Activated T-helper 17 cell treated with anti-CD3 and anti-CD28 coated beads, Interleukin-2, amount 50 U/mL, for 72 hours (primary cell): ENCODE results near the gene TCF7. TPM values are rescaled to one million over a fixed set of nuclear protein-coding genes. Genes with fewer than 3 reads are reported as not detected.
A peak's percentile ranks its signal among the peaks of the same experiment; 100 is the strongest.

ENCODE experiments used
- ATAC-seq: fragments of 150-1000 bp; cut with Tn5 transposase; replicated peaks from 2 replicates; pipeline ENCODE4 v1.10.0; 2021; ENCODE audit warnings: mild to moderate bottlenecking, moderate library complexity
- H3K27ac Mint-ChIP-seq: one replicate; pipeline ENCODE4 v1.8.0; 2022; ENCODE audit warnings: mixed read lengths
- H3K27me3 Mint-ChIP-seq: one replicate; pipeline ENCODE4 v1.8.0; 2022; ENCODE audit warnings: mixed read lengths
- H3K36me3 Mint-ChIP-seq: one replicate; pipeline ENCODE4 v1.8.0; 2022; ENCODE audit warnings: low read depth, mild to moderate bottlenecking, mixed read lengths
- H3K4me1 Mint-ChIP-seq: one replicate; pipeline ENCODE4 v1.8.0; 2022; ENCODE audit warnings: mixed read lengths
- H3K4me3 Mint-ChIP-seq: one replicate; pipeline ENCODE4 v1.8.0; 2022; ENCODE audit warnings: mild to moderate bottlenecking, mixed read lengths
- H3K9me3 Mint-ChIP-seq: one replicate; pipeline ENCODE4 v1.8.0; 2022; ENCODE audit warnings: mixed read lengths
- total RNA-seq, 2 donors: library from RNA; stranded (reverse); gene quantifications; one replicate each; pipeline ENCODE4 v1.2.3, GENCODE V29; 2022

Gene TCF7
- total RNA-seq, 2 donors from 2014 or later, result 5.9 to 42.2 TPM

- Mint-ChIP-seq H3K4me3 (peak overlapping the region; percentile 35), H3K36me3 (peaks cover 90% of the 10 kb centered on the region)
Observed at GRCh38 chr5:134138416-134139376, 24.2 kb downstream of the TCF7 start.

GRCh38 chr5:134139377-134139851, 24.9 kb downstream of the TCF7 start:
- H3K36me3 Mint-ChIP-seq, result peaks cover 94% of the 10 kb centered on the region
- H3K4me1 Mint-ChIP-seq, result peaks cover 27% of the 10 kb centered on the region
- no peak overlapping the region for H3K4me3 Mint-ChIP-seq
- no peaks in the 10 kb centered on the region for H3K9me3 Mint-ChIP-seq
- peaks cover 4% of the 10 kb centered on the region for H3K27me3 Mint-ChIP-seq
- no peak for ATAC-seq
- no peak overlapping the region for H3K27ac Mint-ChIP-seq

More at GRCh38 chr5:134138416-134139376, 24.2 kb downstream of the TCF7 start:
- Mint-ChIP-seq H3K9me3 (no peaks in the 10 kb centered on the region), H3K27ac (peak overlapping the region; percentile 71), H3K27me3 (peaks cover 4% of the 10 kb centered on the region), H3K4me1 (peaks cover 28% of the 10 kb centered on the region)
- ATAC-seq, result peak; percentile 92

- H3K27ac Mint-ChIP-seq, result no peak overlapping the region
- ATAC-seq, result no peak
- H3K36me3 Mint-ChIP-seq, result peaks cover 94% of the 10 kb centered on the region
- H3K4me1 Mint-ChIP-seq, result peaks cover 28% of the 10 kb centered on the region
- no peak overlapping the region for H3K4me3 Mint-ChIP-seq
- no peaks in the 10 kb centered on the region for H3K9me3 Mint-ChIP-seq
- H3K27me3 Mint-ChIP-seq, result peaks cover 4% of the 10 kb centered on the region
Observed at GRCh38 chr5:134139891-134140469, 25.5 kb downstream of the TCF7 start.

DNA sequence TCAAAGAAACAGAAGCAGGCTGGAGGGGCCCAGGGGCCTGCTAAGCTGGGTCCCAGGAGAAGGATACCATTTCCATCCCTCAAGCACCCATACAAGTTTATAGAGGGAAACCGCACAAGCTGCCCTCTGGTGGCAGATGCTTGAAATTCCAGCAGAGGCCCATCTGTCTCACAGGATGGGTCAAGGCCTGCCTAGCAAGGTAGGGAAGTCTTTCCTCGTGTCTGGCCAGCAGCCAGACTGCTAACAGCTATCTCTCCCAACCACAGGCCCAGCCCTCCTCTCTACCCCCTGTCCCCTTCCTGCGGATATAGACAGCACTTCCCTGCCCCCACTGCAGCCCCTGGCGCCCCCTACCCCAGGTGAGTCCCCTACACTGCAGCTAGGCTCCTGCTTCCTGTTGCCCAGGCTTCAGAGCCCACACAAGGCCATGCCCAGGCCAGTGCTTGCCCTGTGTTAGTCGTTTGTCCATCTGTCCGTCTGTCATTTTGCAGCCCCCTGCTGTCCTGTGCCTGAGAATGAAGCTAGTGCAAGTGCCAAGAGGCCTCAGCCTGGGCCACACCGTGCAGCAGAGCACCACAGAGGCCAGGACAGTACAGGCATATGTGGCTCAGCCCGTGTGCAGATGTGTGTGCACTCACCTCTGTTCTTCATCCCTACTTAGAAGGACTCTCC, 26.2 kb downstream of the TCF7 start:
- Mint-ChIP-seq H3K27ac (no peak overlapping the region), H3K9me3 (no peaks in the 10 kb centered on the region), H3K27me3 (peaks cover 3% of the 10 kb centered on the region), H3K4me1 (peaks cover 23% of the 10 kb centered on the region), H3K36me3 (peaks cover 94% of the 10 kb centered on the region), H3K4me3 (no peak overlapping the region)
- peak; percentile 44 for ATAC-seq

DNA sequence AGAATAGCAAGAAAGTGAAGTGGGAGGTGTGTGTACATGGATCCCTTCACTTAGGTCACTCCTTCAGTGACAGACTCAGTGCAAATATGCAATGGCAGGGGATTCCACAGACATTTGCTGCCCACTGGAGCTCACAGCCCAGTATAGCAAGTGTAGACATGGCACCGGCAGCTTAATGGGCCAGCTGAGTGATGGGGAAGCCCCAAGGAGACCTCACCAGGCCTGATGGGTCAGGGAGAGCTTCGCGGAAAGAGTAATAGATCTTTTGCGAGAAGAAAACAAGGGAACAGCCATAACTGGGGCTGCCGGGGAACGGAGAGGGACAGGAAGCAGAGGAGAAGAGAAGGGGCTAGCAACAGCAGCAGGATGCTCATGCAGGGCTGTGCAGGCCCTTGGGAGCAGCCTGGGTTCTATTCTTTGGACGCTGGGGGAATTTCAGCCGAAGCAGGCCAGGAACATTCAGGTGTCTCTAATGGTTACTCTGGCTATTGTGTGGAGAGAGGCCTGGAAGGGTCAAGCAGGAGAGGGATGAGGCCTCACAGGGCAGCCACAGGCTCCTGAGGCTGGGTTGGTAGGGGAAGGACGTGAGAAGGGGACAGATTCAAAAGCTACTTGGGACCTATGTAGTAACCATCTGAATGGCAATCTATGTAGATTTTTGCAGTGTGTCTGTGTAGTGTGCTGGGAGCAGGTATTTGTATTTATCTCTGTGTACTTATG, 27.0 kb downstream of the TCF7 start:
- H3K36me3 Mint-ChIP-seq, result peaks cover 94% of the 10 kb centered on the region
- H3K27me3 Mint-ChIP-seq, result no peaks in the 10 kb centered on the region
- H3K4me1 Mint-ChIP-seq, result peaks cover 17% of the 10 kb centered on the region
- H3K27ac Mint-ChIP-seq, result no peak overlapping the region
- ATAC-seq, result no peak
- no peaks in the 10 kb centered on the region for H3K9me3 Mint-ChIP-seq
- H3K4me3 Mint-ChIP-seq, result no peak overlapping the region

- H3K4me1 Mint-ChIP-seq, result peaks cover 17% of the 10 kb centered on the region
Observed at GRCh38 chr5:134142052-134142451, 27.6 kb downstream of the TCF7 start.

DNA sequence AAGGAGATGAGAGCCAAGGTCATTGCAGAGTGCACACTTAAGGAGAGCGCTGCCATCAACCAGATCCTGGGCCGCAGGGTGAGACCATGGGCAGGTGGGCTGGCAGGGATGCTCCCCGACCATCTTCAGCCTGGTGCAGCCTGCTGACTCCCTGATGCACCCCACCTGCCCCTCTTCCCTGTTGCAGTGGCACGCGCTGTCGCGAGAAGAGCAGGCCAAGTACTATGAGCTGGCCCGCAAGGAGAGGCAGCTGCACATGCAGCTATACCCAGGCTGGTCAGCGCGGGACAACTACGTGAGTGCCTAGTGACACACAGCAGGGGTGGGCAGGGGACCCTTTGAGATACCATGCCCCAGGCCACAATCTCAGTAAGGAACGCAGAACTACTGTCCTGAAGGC, 28.3 kb downstream of the TCF7 start:
- Mint-ChIP-seq H3K27ac (no peak overlapping the region), H3K4me3 (no peak overlapping the region), H3K9me3 (no peaks in the 10 kb centered on the region), H3K36me3 (peaks cover 93% of the 10 kb centered on the region), H3K4me1 (peaks cover 17% of the 10 kb centered on the region), H3K27me3 (no peaks in the 10 kb centered on the region)
- no peak for ATAC-seq

More at GRCh38 chr5:134142052-134142451, 27.6 kb downstream of the TCF7 start:
- ATAC-seq, result no peak
- no peak overlapping the region for H3K4me3 Mint-ChIP-seq
- no peaks in the 10 kb centered on the region for H3K27me3 Mint-ChIP-seq
- H3K36me3 Mint-ChIP-seq, result peaks cover 94% of the 10 kb centered on the region
- H3K9me3 Mint-ChIP-seq, result no peaks in the 10 kb centered on the region
- H3K27ac Mint-ChIP-seq, result no peak overlapping the region

GRCh38 chr5:134143431-134143830, 28.9 kb downstream of the TCF7 start:
- peaks cover 94% of the 10 kb centered on the region for H3K36me3 Mint-ChIP-seq

DNA sequence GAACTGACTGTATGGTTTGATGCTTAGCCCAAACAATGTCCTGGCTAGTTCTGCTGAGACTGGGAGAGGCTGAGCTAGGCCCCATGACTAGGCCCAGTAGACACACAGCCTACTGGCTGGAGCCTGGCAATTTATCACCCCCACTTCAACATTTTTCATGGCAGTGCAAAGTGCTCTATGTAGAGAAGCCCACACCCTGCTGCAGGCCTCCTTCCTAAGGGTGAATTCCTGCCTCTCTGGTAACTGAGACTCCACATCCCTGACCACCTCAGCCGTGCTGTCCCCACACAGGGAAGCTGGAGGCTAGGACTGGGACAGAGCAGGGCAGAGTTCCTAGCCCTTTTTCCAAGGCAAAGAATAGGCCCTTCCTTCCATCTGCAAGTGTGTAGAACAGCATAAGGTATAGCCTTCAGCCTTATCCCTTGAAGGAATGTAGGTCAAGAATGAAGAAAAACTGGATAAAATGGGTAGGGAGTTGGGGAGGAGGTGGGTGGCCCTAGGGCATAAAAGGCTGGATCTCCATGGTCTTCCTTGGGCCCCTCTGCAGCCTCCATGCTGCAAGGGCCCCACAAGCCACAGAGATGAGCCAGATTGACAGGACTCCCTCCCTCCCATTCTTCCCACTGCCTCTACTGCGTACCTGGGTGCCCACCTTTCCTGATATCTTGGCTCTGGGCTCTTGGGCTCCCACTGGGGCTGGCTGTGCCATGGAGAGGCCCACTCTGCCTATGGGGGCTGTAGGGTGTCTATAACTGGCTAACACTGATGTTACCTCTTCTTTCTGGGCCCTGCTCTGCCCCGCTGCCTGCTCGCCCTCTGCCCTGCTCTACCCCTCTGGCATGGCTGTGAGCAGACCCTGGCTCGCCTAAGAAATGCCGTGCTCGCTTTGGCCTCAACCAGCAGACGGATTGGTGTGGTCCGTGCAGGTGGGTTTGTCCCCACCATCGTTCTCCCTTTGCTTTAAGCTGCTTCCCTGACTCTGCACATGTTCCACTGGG, 29.8 kb downstream of the TCF7 start:
- no peak overlapping the region for H3K4me3 Mint-ChIP-seq
- H3K27ac Mint-ChIP-seq, result peak overlapping the region; percentile 24
- H3K36me3 Mint-ChIP-seq, result peaks cover 94% of the 10 kb centered on the region
- H3K27me3 Mint-ChIP-seq, result no peaks in the 10 kb centered on the region
- no peaks in the 10 kb centered on the region for H3K9me3 Mint-ChIP-seq
- ATAC-seq, result no peak
- H3K4me1 Mint-ChIP-seq, result peaks cover 17% of the 10 kb centered on the region

More at GRCh38 chr5:134143431-134143830, 28.9 kb downstream of the TCF7 start:
- ATAC-seq, result no peak
- H3K4me1 Mint-ChIP-seq, result peaks cover 17% of the 10 kb centered on the region
- H3K9me3 Mint-ChIP-seq, result no peaks in the 10 kb centered on the region
- H3K27ac Mint-ChIP-seq, result no peak overlapping the region
- H3K4me3 Mint-ChIP-seq, result no peak overlapping the region
- H3K27me3 Mint-ChIP-seq, result no peaks in the 10 kb centered on the region

DNA sequence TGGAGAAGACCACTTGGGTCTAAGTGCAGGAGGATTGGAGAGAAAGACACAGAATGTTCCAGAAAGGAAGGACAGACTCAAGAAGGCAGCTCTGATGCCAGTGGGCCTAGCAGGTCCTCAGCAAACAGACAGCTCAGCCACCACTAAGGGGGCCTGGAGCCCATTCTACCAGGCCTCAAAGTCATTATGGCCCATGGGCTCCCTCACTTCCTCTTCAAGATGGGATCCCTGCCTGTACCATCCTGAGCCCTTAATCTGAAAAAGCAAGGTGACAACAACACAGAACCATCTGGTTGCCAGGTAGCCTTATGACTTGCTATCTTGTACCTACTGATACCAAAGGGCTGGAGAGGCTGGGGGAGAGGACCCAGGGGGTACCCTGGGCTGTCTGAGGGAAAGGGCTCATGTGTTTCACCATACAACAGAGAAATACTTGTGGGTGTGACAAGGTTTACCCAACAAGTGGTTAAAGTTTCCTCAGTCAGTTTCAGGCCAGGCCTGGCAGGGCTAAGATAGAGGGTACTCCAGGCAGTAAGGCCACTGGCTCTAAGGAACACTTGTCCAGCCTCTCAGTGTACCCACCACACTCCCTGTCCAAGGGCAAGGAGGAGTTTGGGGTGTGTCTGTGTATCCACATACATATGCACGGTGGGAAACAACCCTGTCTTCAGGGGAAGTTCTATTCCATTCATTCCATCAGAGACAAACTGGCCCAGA, 30.7 kb downstream of the TCF7 start:
- Mint-ChIP-seq H3K27me3 (no peaks in the 10 kb centered on the region), H3K4me3 (no peak overlapping the region), H3K9me3 (no peaks in the 10 kb centered on the region), H3K27ac (peak overlapping the region; percentile 24), H3K36me3 (peaks cover 94% of the 10 kb centered on the region), H3K4me1 (peaks cover 17% of the 10 kb centered on the region)
- ATAC-seq, result no peak

DNA sequence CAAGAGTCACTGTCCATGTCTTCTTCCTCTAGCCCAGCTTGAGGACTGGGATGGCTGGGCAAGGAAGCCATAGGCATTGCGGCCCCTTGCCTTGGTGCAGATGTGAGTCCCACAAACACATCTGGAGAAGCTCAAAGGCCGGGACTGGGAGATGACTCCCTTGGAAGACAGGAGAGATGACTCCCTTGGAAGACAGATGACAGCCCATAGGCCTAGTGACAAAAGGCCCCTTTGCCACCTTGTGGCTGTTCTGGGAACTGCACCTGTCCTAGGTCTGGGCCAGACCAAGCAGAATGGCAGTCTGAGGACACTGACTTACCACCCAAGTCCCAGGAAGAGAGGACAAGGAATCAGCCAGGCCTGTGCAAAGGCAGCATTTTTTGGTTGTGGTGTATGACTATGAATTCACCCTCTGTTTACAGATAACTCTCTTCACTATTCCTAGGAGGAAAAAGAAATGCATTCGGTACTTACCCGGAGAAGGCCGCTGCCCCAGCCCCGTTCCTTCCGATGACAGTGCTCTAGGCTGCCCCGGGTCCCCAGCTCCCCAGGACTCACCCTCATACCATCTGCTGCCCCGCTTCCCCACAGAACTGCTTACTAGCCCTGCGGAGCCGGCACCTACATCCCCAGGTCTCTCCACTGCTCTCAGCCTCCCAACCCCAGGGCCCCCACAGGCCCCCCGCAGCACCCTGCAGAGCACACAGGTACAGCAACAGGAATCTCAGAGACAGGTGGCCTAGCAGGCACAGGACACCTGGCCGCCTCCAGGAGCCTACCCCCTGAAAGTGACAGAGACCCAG, 31.5 kb downstream of the TCF7 start:
- H3K4me1 Mint-ChIP-seq, result peaks cover 16% of the 10 kb centered on the region
- peaks cover 94% of the 10 kb centered on the region for H3K36me3 Mint-ChIP-seq

More for the DNA sequence above, 31.5 kb downstream of the TCF7 start:
- Mint-ChIP-seq H3K4me3 (no peak overlapping the region), H3K27me3 (no peaks in the 10 kb centered on the region), H3K27ac (peak overlapping the region; percentile 50), H3K9me3 (no peaks in the 10 kb centered on the region)
- ATAC-seq, result peak; percentile 86
